ENCODE measurements around the gene CCDC13. TPM values are rescaled to one million over a fixed set of nuclear protein-coding genes. Genes with fewer than 3 reads are reported as not detected.
"Not testable (repeated sequence)": the region's sequence is repeated elsewhere in the genome, so short reads cannot be mapped to it uniquely, and the experiment has no call there.

Gene CCDC13
- 1 to 10 TPM in 1 of 4 donors, under 1 TPM in 2, not detected in 1; 0.26 to 1.8 (median 0.96) TPM for total RNA-seq
- 0.84 TPM for polyA plus RNA-seq
- long read RNA-seq, donor 1, partial matches to known transcripts, result 0 of 1 reads
- long read RNA-seq, donor 1, other reads (novel, unspliced or antisense), result 1 of 1 reads
- long read RNA-seq, donor 2, partial matches to known transcripts, result 1 of 1 reads
- long read RNA-seq, donor 2, other reads (novel, unspliced or antisense), result 0 of 1 reads
- long read RNA-seq, donor 3, partial matches to known transcripts, result 0 of 1 reads
- long read RNA-seq, donor 3, other reads (novel, unspliced or antisense), result 0 of 1 reads
- long read RNA-seq, donor 4, partial matches to known transcripts, result 0 of 1 reads
- long read RNA-seq, donor 4, other reads (novel, unspliced or antisense), result 1 of 1 reads

GRCh38 chr3:42772670-42773408 lies at the start of gene CCDC13:
TSS of gene CCDC13 (minus strand) at chr3:42773253. CDS start at chr3:42758345, 14,908 bp downstream.
- ATAC-seq (peak; percentile 97), DNase-seq (peak; percentile 98 to 99 (median 99))
- Histone ChIP-seq H3K27ac (ENCODE audit: low read length) (peak within 1 kb of the TSS; percentile 8), H3K4me3 (ENCODE audit: low read length) (peak within 1 kb of the TSS; percentile 73), H3K9me3 (ENCODE audit: control insufficient read depth, low read length) (no peaks in the 10 kb centered on the region), H3K27me3 (ENCODE audit: control insufficient read depth, insufficient read depth) (no peaks in the 10 kb centered on the region), H3K4me1 (ENCODE audit: control insufficient read depth, insufficient read depth, low read length) (no peaks in the 10 kb centered on the region)
- 2% methylated on average over 63 of the region's 63 CpGs for WGBS
- intact Hi-C loops (cut with DNase I), result no loop called here

- no peak overlapping the region for H3K27ac ChIP-seq (ENCODE audit: low read length)
- H3K9me3 ChIP-seq (ENCODE audit: control insufficient read depth, low read length), result no peaks in the 10 kb centered on the region
- intact Hi-C loops (cut with DNase I), result no loop called here
- no peak overlapping the region for H3K4me3 ChIP-seq (ENCODE audit: low read length)
- ATAC-seq, result no peak
- no peaks in the 10 kb centered on the region for H3K27me3 ChIP-seq (ENCODE audit: control insufficient read depth, insufficient read depth)
- 89% methylated on average over 3 of the region's 3 CpGs for WGBS
- no peaks in the 10 kb centered on the region for H3K4me1 ChIP-seq (ENCODE audit: control insufficient read depth, insufficient read depth, low read length)
- no peak for DNase-seq
Measured at GRCh38 chr3:42822828-42823227, 49.8 kb upstream of the CCDC13 start.

GRCh38 chr3:42820746-42821051 lies 47.6 kb upstream of the CCDC13 start:
- Histone ChIP-seq H3K27ac (ENCODE audit: low read length) (no peak overlapping the region), H3K4me1 (ENCODE audit: control insufficient read depth, insufficient read depth, low read length) (no peaks in the 10 kb centered on the region), H3K9me3 (ENCODE audit: control insufficient read depth, low read length) (no peaks in the 10 kb centered on the region), H3K27me3 (ENCODE audit: control insufficient read depth, insufficient read depth) (no peaks in the 10 kb centered on the region), H3K4me3 (ENCODE audit: low read length) (no peak overlapping the region)
- intact Hi-C loops (cut with DNase I), result no loop called here
- WGBS, result over 99% methylated on average over 6 of the region's 6 CpGs
- ATAC-seq (no peak), DNase-seq (no peak)

- DNase-seq (no peak), ATAC-seq (no peak)
- WGBS, result 42% methylated on average over 2 of the region's 2 CpGs
- intact Hi-C loops (cut with DNase I), result no loop called here
- Histone ChIP-seq H3K4me3 (ENCODE audit: low read length) (no peak overlapping the region), H3K27me3 (ENCODE audit: control insufficient read depth, insufficient read depth) (no peaks in the 10 kb centered on the region), H3K27ac (ENCODE audit: low read length) (no peak overlapping the region), H3K9me3 (ENCODE audit: control insufficient read depth, low read length) (no peaks in the 10 kb centered on the region), H3K4me1 (ENCODE audit: control insufficient read depth, insufficient read depth, low read length) (peaks cover 2% of the 10 kb centered on the region)
Measured at GRCh38 chr3:42819351-42819965, 46.4 kb upstream of the CCDC13 start.

GRCh38 chr3:42815826-42816225 lies 42.8 kb upstream of the CCDC13 start:
- Histone ChIP-seq H3K4me3 (ENCODE audit: low read length) (no peak overlapping the region), H3K4me1 (ENCODE audit: control insufficient read depth, insufficient read depth, low read length) (peaks cover 2% of the 10 kb centered on the region), H3K27ac (ENCODE audit: low read length) (no peak overlapping the region), H3K9me3 (ENCODE audit: control insufficient read depth, low read length) (no peaks in the 10 kb centered on the region), H3K27me3 (ENCODE audit: control insufficient read depth, insufficient read depth) (no peaks in the 10 kb centered on the region)
- WGBS, result 75% methylated on average over 2 of the region's 2 CpGs
- intact Hi-C loops (cut with DNase I), result no loop called here
- ATAC-seq (no peak), DNase-seq (no peak)

- H3K27me3 ChIP-seq (ENCODE audit: control insufficient read depth, insufficient read depth), result no peaks in the 10 kb centered on the region
- DNase-seq (no peak), ATAC-seq (no peak)
- intact Hi-C loops (cut with DNase I), result no loop called here
- H3K27ac ChIP-seq (ENCODE audit: low read length), result no peak overlapping the region
- H3K4me1 ChIP-seq (ENCODE audit: control insufficient read depth, insufficient read depth, low read length), result peaks cover 2% of the 10 kb centered on the region
- H3K9me3 ChIP-seq (ENCODE audit: control insufficient read depth, low read length), result no peaks in the 10 kb centered on the region
- 30% methylated on average over 2 of the region's 2 CpGs for WGBS
- no peak overlapping the region for H3K4me3 ChIP-seq (ENCODE audit: low read length)
Measured at GRCh38 chr3:42814914-42815507, 42.0 kb upstream of the CCDC13 start.

GRCh38 chr3:42814246-42814645 lies 41.2 kb upstream of the CCDC13 start:
- no peak for DNase-seq
- WGBS, result 89% methylated on average over 5 of the region's 5 CpGs
- no peaks in the 10 kb centered on the region for H3K27me3 ChIP-seq (ENCODE audit: control insufficient read depth, insufficient read depth)
- intact Hi-C loops (cut with DNase I), result no loop called here
- no peaks in the 10 kb centered on the region for H3K9me3 ChIP-seq (ENCODE audit: control insufficient read depth, low read length)
- H3K4me1 ChIP-seq (ENCODE audit: control insufficient read depth, insufficient read depth, low read length), result peaks cover 2% of the 10 kb centered on the region
- no peak overlapping the region for H3K4me3 ChIP-seq (ENCODE audit: low read length)
- no peak for ATAC-seq
- no peak overlapping the region for H3K27ac ChIP-seq (ENCODE audit: low read length)

- WGBS, result 53% methylated on average over 15 of the region's 15 CpGs
- H3K4me1 ChIP-seq (ENCODE audit: control insufficient read depth, insufficient read depth, low read length); DNase-seq; H3K4me3 ChIP-seq (ENCODE audit: low read length); H3K27ac ChIP-seq (ENCODE audit: low read length); H3K27me3 ChIP-seq (ENCODE audit: control insufficient read depth, insufficient read depth); H3K9me3 ChIP-seq (ENCODE audit: control insufficient read depth, low read length); ATAC-seq; intact Hi-C loops (cut with DNase I): not testable (repeated sequence)
Measured at GRCh38 chr3:42811118-42811883, 38.2 kb upstream of the CCDC13 start.

- H3K27me3 ChIP-seq (ENCODE audit: control insufficient read depth, insufficient read depth); intact Hi-C loops (cut with DNase I); H3K4me3 ChIP-seq (ENCODE audit: low read length); H3K9me3 ChIP-seq (ENCODE audit: control insufficient read depth, low read length); DNase-seq; H3K4me1 ChIP-seq (ENCODE audit: control insufficient read depth, insufficient read depth, low read length); H3K27ac ChIP-seq (ENCODE audit: low read length); ATAC-seq: not testable (repeated sequence)
- 88% methylated on average over 10 of the region's 10 CpGs for WGBS
Measured at GRCh38 chr3:42810706-42811105, 37.7 kb upstream of the CCDC13 start.

GRCh38 chr3:42809202-42809601 lies 36.1 kb upstream of the CCDC13 start, which contains the start of gene ACKR2:
TSS of gene ACKR2 (plus strand) at chr3:42809445. CDS start at chr3:42864503, 55,058 bp downstream.
- H3K4me3 ChIP-seq (ENCODE audit: low read length), result no peak within 1 kb of the TSS
- H3K27me3 ChIP-seq (ENCODE audit: control insufficient read depth, insufficient read depth), result no peaks in the 10 kb centered on the region
- H3K4me1 ChIP-seq (ENCODE audit: control insufficient read depth, insufficient read depth, low read length), result peaks cover 3% of the 10 kb centered on the region
- H3K27ac ChIP-seq (ENCODE audit: low read length), result no peak within 1 kb of the TSS
- ATAC-seq (no peak), DNase-seq (no peak)
- no peaks in the 10 kb centered on the region for H3K9me3 ChIP-seq (ENCODE audit: control insufficient read depth, low read length)
- intact Hi-C loops (cut with DNase I), result no loop called here
- WGBS, result 92% methylated on average over 5 of the region's 5 CpGs

All from right cardiac atrium (tissue), 5 donors.